Left lung (tissue), 10 donors: ENCODE data around the gene RAB5B. TPM values are rescaled to one million over a fixed set of nuclear protein-coding genes. Genes with fewer than 3 reads are reported as not detected.

Experiments
- ATAC-seq: fragments of 200-7000 bp; cut with Tn5 transposase; one replicate; pipeline ENCODE4 v1.9.1; 2020; ENCODE audit warnings: moderate library complexity
- DNase-seq, 4 donors: peaks; one replicate each; pipeline ENCODE4 v3.0.0-alpha.2; 2013 to 2020
- H3K27ac ChIP-seq, 2 donors: fragments of 200-600 bp; sonication (generic) in 1 of 2; one replicate each; pipeline versions ENCODE4 v1.5.0 to v1.8.0; 2020 to 2021
- H3K27me3 ChIP-seq, 2 donors: fragments of 200-600 bp; sonication (generic) in 1 of 2; one replicate each; pipeline versions ENCODE4 v1.5.0 to v1.8.0; 2020 to 2021
- H3K36me3 ChIP-seq, 2 donors: fragments of 200-600 bp; sonication (generic) in 1 of 2; one replicate each; pipeline versions ENCODE4 v1.5.0 to v1.8.0; 2020 to 2021
- H3K4me1 ChIP-seq, 2 donors: fragments of 200-600 bp; one replicate each; pipeline ENCODE4 v1.8.0; 2021
- H3K4me3 ChIP-seq, 2 donors: fragments of 200-600 bp; sonication (generic) in 1 of 2; one replicate each; pipeline versions ENCODE4 v1.5.0 to v1.8.0; 2020 to 2021; ENCODE audit warnings: mild to moderate bottlenecking in 1 of 2
- H3K9me3 ChIP-seq, 2 donors: fragments of 200-600 bp; sonication (generic) in 1 of 2; one replicate each; pipeline versions ENCODE4 v1.5.0 to v1.8.0; 2020 to 2021
- CTCF ChIP-seq, 2 donors: fragments of 200-600 bp; sonication (generic) in 1 of 2; IDR thresholded peaks; one replicate each; pipeline versions ENCODE4 v1.5.0 to v1.8.0; 2021; ENCODE audit warnings: antibody characterized with exemption in 2 of 2
- intact Hi-C, 2 donors: fragments of 100-400 bp; cut with DNase I; formaldehyde crosslinking; loops; one replicate each; pipeline versions ENCODE4 v1.11.2 to v1.14.2; 2022
- polyA plus RNA-seq, 6 donors: library from polyadenylated mRNA; unstranded; fragments of 120-200 nt; gene quantifications; one replicate each; pipeline ENCODE4 v1.2.1, GENCODE V29; 2013; ENCODE audit not compliant: insufficient read length in 6 of 6
- total RNA-seq, 2 donors: library from RNA; stranded (reverse); fragmentation: NEBNext Ultra II Directional; extraction: Animal tissue kit (Norgen Biotek cat#: 25700); gene quantifications; one replicate each; pipeline ENCODE4 v1.2.1, GENCODE V29; 2021
- donor health status: DM: no; HTN: yes; CAD: no.
- donor health status: DM: no; HTN: no; CAD: no.

RAB5B gene
- total and polyA plus RNA-seq, 8 donors, result 116 to 175 (median 142) TPM

- ATAC-seq, result no peak
These were observed 30.3 kb downstream of the RAB5B start for GRCh38 chr12:56004211-56004610.

GRCh38 chr12:56007564-56008559 is 34.0 kb downstream of the RAB5B start:
- H3K9me3 ChIP-seq, result no peaks in the 10 kb centered on the region
- H3K4me3 ChIP-seq, result peak overlapping the region; percentile 70 to 72
- H3K27me3 ChIP-seq, result no peaks in the 10 kb centered on the region
- peaks cover 0 to 25% of the 10 kb centered on the region in 2 donors for H3K4me1 ChIP-seq
- peaks cover 0 to 20% of the 10 kb centered on the region in 2 donors for H3K36me3 ChIP-seq
- H3K27ac ChIP-seq, result peak overlapping the region; percentile 78 to 83
- TF ChIP-seq CTCF (IDR thresholded peaks at IDR 0.05), result no peak
- intact Hi-C loops, result no loop called here
- DNase-seq, result peak; percentile 54 to 88 (median 62)
- peak; percentile 92 for ATAC-seq

More at GRCh38 chr12:56004211-56004610, 30.3 kb downstream of the RAB5B start:
- intact Hi-C loops, result no loop called here
- no peak overlapping the region for H3K4me3 ChIP-seq
- H3K4me1 ChIP-seq, result peaks cover 0 to 25% of the 10 kb centered on the region in 2 donors
- H3K36me3 ChIP-seq, result peaks cover 0 to 35% of the 10 kb centered on the region in 2 donors
- no peak for DNase-seq
- H3K27me3 ChIP-seq, result no peaks in the 10 kb centered on the region
- no peak for TF ChIP-seq CTCF (IDR thresholded peaks at IDR 0.05)
- H3K27ac ChIP-seq, result no peak overlapping the region
- no peaks in the 10 kb centered on the region for H3K9me3 ChIP-seq

- H3K36me3 ChIP-seq, result no peaks in the 10 kb centered on the region
- no peaks in the 10 kb centered on the region for H3K9me3 ChIP-seq
- DNase-seq (no peak), ATAC-seq (no peak)
- no peaks in the 10 kb centered on the region for H3K27me3 ChIP-seq
- no peak overlapping the region for H3K27ac ChIP-seq
- no peak for TF ChIP-seq CTCF (IDR thresholded peaks at IDR 0.05)
- peaks cover 0 to 25% of the 10 kb centered on the region in 2 donors for H3K4me1 ChIP-seq
- intact Hi-C loops, result no loop called here
- H3K4me3 ChIP-seq, result no peak overlapping the region
These were observed 36.3 kb downstream of the RAB5B start for GRCh38 chr12:56010111-56010570.

- Histone ChIP-seq H3K4me3 (no peak overlapping the region), H3K27ac (no peak overlapping the region), H3K4me1 (peaks cover 0 to 11% of the 10 kb centered on the region in 2 donors), H3K27me3 (no peaks in the 10 kb centered on the region), H3K9me3 (no peaks in the 10 kb centered on the region), H3K36me3 (no peaks in the 10 kb centered on the region)
- no peak for DNase-seq
- TF ChIP-seq CTCF (IDR thresholded peaks at IDR 0.05), result no peak
- intact Hi-C loops, result no loop called here
- no peak for ATAC-seq
These were observed 37.7 kb downstream of the RAB5B start for GRCh38 chr12:56011509-56012090.

GRCh38 chr12:56013482-56013881 is 39.6 kb downstream of the RAB5B start:
- Histone ChIP-seq H3K27ac (peak overlapping the region in 1 of 2 donors; percentile 44), H3K9me3 (no peaks in the 10 kb centered on the region), H3K4me1 (no peaks in the 10 kb centered on the region), H3K27me3 (no peaks in the 10 kb centered on the region), H3K4me3 (no peak overlapping the region), H3K36me3 (no peaks in the 10 kb centered on the region)
- ATAC-seq, result peak; percentile 10
- TF ChIP-seq CTCF (IDR thresholded peaks at IDR 0.05), result no peak
- intact Hi-C loops, result no loop called here
- DNase-seq, result no peak
